Rectal smooth muscle tissue (tissue), 1 donor: Measurements from ENCODE around the gene CDC73.
"Not testable (repeated sequence)": the region's sequence is repeated elsewhere in the genome, so short reads cannot be mapped to it uniquely, and the experiment has no call there.

Source experiments
- H3K27ac ChIP-seq: one replicate; pipeline ENCODE4 v1.7.0; 2013; ENCODE audit warnings: low read depth, low read length, inconsistent platforms
- H3K27me3 ChIP-seq: one replicate; pipeline ENCODE4 v1.7.0; 2013; ENCODE audit warnings: low read length; ENCODE audit not compliant: control insufficient read depth, insufficient read depth
- H3K36me3 ChIP-seq: one replicate; pipeline ENCODE4 v1.7.0; 2013; ENCODE audit warnings: low read length; ENCODE audit not compliant: control insufficient read depth, insufficient read depth
- H3K4me1 ChIP-seq: one replicate; pipeline ENCODE4 v1.7.0; 2013; ENCODE audit warnings: low read length; ENCODE audit not compliant: control insufficient read depth, insufficient read depth
- H3K4me3 ChIP-seq: one replicate; pipeline ENCODE4 v1.7.0; 2013; ENCODE audit warnings: low read length
- H3K9ac ChIP-seq: one replicate; pipeline ENCODE4 v1.7.0; 2013; ENCODE audit warnings: low read length

CDC73 gene

GRCh38 chr1:193260056-193260745 is 138.4 kb downstream of the CDC73 start:
- Histone ChIP-seq H3K27me3 (no peaks in the 10 kb centered on the region), H3K4me1 (no peaks in the 10 kb centered on the region), H3K9ac (no peak overlapping the region), H3K36me3 (peaks cover 3% of the 10 kb centered on the region), H3K4me3 (no peak overlapping the region), H3K27ac (no peak overlapping the region)

GRCh38 chr1:193260896-193261295 is 139.1 kb downstream of the CDC73 start:
- Histone ChIP-seq H3K9ac (no peak overlapping the region), H3K4me3 (no peak overlapping the region)

DNA sequence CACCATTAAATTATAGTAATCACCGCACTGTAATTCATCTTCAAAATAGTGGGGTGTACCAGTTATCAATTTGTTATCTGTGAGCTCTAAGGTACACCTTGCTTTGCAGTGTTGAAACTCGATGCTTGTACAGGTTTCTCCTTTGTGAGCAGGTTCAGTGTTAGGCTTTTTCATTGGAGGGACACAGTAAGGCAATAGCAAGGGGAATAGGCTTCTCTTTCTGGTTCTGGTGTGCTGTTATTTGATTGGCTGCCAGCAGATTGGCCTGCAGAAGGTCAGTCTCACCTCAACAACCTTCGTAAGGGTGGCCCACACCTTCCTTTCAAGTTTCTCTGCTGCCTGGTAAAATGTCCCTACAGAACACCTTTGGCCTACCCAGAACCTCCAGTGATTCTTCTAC is 140.8 kb downstream of the CDC73 start:
- no peak overlapping the region for H3K4me3 ChIP-seq
- no peaks in the 10 kb centered on the region for H3K27me3 ChIP-seq
- H3K36me3 ChIP-seq = peaks cover 3% of the 10 kb centered on the region
- no peak overlapping the region for H3K27ac ChIP-seq
- no peak overlapping the region for H3K9ac ChIP-seq
- no peaks in the 10 kb centered on the region for H3K4me1 ChIP-seq

More at GRCh38 chr1:193260896-193261295, 139.1 kb downstream of the CDC73 start:
- H3K4me1 ChIP-seq = no peaks in the 10 kb centered on the region
- H3K36me3 ChIP-seq = peaks cover 3% of the 10 kb centered on the region
- H3K27me3 ChIP-seq = no peaks in the 10 kb centered on the region
- no peak overlapping the region for H3K27ac ChIP-seq

- Histone ChIP-seq H3K4me1 (no peaks in the 10 kb centered on the region), H3K9ac (no peak overlapping the region), H3K36me3 (peaks cover 3% of the 10 kb centered on the region), H3K27me3 (no peaks in the 10 kb centered on the region), H3K4me3 (no peak overlapping the region), H3K27ac (no peak overlapping the region)
Measured at GRCh38 chr1:193264313-193265065, 142.7 kb downstream of the CDC73 start.

DNA sequence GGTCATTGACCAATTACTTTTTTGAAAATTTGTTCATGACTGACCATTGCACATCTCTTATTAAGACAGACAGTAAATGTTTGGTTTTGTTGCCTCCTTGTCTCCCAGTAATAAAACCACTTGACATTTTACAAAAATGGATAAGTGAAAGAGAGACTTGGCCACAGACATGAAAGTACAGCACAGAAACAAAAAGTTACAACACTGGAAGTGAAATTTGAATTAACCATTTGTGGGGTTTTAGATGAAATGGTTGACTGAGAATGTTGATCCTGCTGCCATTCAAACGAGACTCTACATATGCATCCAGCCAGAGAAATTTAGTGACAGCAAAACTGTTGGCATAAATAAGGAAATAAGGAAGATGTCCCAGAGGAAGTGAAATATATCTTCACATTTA is 143.9 kb downstream of the CDC73 start:
- no peak overlapping the region for H3K9ac ChIP-seq
- H3K27me3 ChIP-seq = no peaks in the 10 kb centered on the region
- H3K36me3 ChIP-seq = no peaks in the 10 kb centered on the region
- no peak overlapping the region for H3K4me3 ChIP-seq
- no peak overlapping the region for H3K27ac ChIP-seq
- no peaks in the 10 kb centered on the region for H3K4me1 ChIP-seq

- not testable (repeated sequence) for H3K4me3 ChIP-seq, H3K9ac ChIP-seq, H3K36me3 ChIP-seq, H3K27me3 ChIP-seq, H3K27ac ChIP-seq, H3K4me1 ChIP-seq
Measured at GRCh38 chr1:193266794-193267193, 145.0 kb downstream of the CDC73 start.

DNA sequence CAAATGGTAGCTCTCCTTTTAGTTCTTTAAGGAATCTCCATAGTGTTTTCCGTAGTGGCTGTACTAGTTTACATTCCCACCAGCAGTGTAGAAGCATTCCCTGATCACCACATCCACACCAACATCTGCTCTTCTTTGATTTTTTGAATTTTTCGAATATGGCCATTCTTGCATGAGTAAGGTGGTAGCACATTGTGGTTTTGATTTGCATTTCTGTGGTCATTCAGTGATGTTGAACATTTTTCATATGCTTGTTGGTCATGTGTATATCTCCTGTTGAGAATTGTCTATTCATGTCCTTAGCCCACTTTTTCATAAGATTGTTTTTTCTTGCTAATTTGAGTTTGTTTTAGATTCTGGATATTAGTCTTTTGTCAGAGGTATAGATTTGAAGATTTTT is 149.2 kb downstream of the CDC73 start:
- Histone ChIP-seq H3K27me3 (no peaks in the 10 kb centered on the region), H3K36me3 (no peaks in the 10 kb centered on the region), H3K4me3 (no peak overlapping the region), H3K27ac (no peak overlapping the region), H3K9ac (no peak overlapping the region), H3K4me1 (no peaks in the 10 kb centered on the region)

DNA sequence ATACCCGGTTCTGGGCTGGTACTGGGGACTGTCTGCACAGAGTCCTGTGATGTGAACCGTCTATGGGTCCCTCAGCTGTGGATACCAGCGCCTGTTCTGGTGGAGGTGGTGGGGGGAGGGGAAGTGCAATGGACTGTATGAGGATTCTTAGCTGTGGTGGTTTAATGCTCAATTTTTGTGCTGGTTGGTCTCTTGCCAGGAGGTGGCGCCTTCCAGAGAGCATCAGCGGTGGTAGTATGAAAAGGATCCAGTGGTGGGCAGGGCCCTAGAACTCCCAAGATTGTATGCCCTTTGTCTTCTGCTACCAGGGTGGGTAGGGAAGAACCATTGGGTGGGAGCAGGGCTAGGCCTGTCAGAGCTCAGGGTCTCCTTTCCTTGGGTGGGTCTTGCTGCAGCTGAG is 153.9 kb downstream of the CDC73 start:
- Histone ChIP-seq H3K36me3 (no peaks in the 10 kb centered on the region), H3K27ac (no peak overlapping the region)

GRCh38 chr1:193278968-193279367 is 157.1 kb downstream of the CDC73 start:
- Histone ChIP-seq H3K9ac (no peak overlapping the region), H3K4me3 (no peak overlapping the region), H3K27ac (no peak overlapping the region)

More for the DNA sequence above, 153.9 kb downstream of the CDC73 start:
- H3K27me3 ChIP-seq = no peaks in the 10 kb centered on the region
- no peak overlapping the region for H3K9ac ChIP-seq
- no peak overlapping the region for H3K4me3 ChIP-seq
- H3K4me1 ChIP-seq = no peaks in the 10 kb centered on the region

DNA sequence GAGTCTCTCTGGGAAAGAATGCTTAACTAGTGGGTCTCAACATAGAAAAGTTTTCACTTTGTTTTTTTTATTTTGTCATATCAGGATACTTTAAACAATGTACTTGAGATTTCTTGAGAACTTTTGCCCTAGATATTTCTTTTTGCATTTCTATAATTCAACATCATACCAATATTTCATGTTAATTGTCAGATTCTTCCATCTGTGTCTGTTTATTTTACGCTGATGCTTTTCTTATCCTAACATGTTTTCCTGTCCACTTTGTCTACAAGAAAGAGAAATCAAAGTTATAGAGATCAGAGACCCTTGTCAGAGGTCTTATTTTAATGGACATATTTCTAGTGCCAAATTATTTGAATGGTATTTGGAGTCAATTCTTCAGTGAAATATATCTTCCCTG is 160.1 kb downstream of the CDC73 start:
- Histone ChIP-seq H3K9ac (no peak overlapping the region), H3K4me1 (no peaks in the 10 kb centered on the region)

More at GRCh38 chr1:193278968-193279367, 157.1 kb downstream of the CDC73 start:
- Histone ChIP-seq H3K27me3 (no peaks in the 10 kb centered on the region), H3K36me3 (no peaks in the 10 kb centered on the region), H3K4me1 (no peaks in the 10 kb centered on the region)

GRCh38 chr1:193283016-193283415 is 161.2 kb downstream of the CDC73 start:
- Histone ChIP-seq H3K36me3 (no peaks in the 10 kb centered on the region), H3K4me3 (no peak overlapping the region), H3K4me1 (no peaks in the 10 kb centered on the region), H3K27ac (no peak overlapping the region), H3K9ac (no peak overlapping the region), H3K27me3 (no peaks in the 10 kb centered on the region)

More for the DNA sequence above, 160.1 kb downstream of the CDC73 start:
- no peak overlapping the region for H3K27ac ChIP-seq
- H3K4me3 ChIP-seq = no peak overlapping the region
- no peaks in the 10 kb centered on the region for H3K36me3 ChIP-seq
- H3K27me3 ChIP-seq = no peaks in the 10 kb centered on the region

GRCh38 chr1:193284219-193284618 is 162.4 kb downstream of the CDC73 start:
- Histone ChIP-seq H3K9ac (no peak overlapping the region), H3K27me3 (no peaks in the 10 kb centered on the region), H3K4me1 (no peaks in the 10 kb centered on the region), H3K27ac (no peak overlapping the region), H3K36me3 (no peaks in the 10 kb centered on the region), H3K4me3 (no peak overlapping the region)

GRCh38 chr1:193285641-193286040 is 163.8 kb downstream of the CDC73 start:
- Histone ChIP-seq H3K4me3 (no peak overlapping the region), H3K27ac (no peak overlapping the region), H3K9ac (no peak overlapping the region), H3K27me3 (no peaks in the 10 kb centered on the region), H3K36me3 (no peaks in the 10 kb centered on the region), H3K4me1 (no peaks in the 10 kb centered on the region)
